ENCODE measurements around the gene GABRR1.

GRCh38 chr6:89200706-89201215 is 16.4 kb downstream of the GABRR1 start:
- TF ChIP-seq EP300 (IDR thresholded peaks at IDR 0.05) (no peak), CTCF (IDR thresholded peaks at IDR 0.05) (no peak)

Data from ovary (tissue), 3 donors.